ENCODE data around the gene ALOX5AP. TPM values are rescaled to one million over a fixed set of nuclear protein-coding genes. Genes with fewer than 3 reads are reported as not detected.

The ALOX5AP gene
- total and polyA plus RNA-seq, 9 of the 15 experiments (the other 6 are each of a cell fraction or from before 2014, with no cell fraction given) = 0.31 TPM; not detected in 8

GRCh38 chr13:30748717-30749116 is 13.4 kb downstream of the ALOX5AP start (continued):
- TF ChIP-seq AFF1 (IDR thresholded peaks at IDR 0.05; ENCODE audit: low read depth in 1 of 2, partially characterized antibody in 2 of 2) = no peak
- TF ChIP-seq CBX3 (IDR thresholded peaks at IDR 0.05; ENCODE audit: borderline replicate concordance in 1 of 2, low read length in 2 of 2) = no peak
- TF ChIP-seq FOXP4 (CRISPR knock-in tag; IDR thresholded peaks at IDR 0.05; ENCODE audit: borderline replicate concordance) = no peak
- no peak for TF ChIP-seq TEAD1 (CRISPR knock-in tag; IDR thresholded peaks at IDR 0.05)
- TF ChIP-seq ETV6 (IDR thresholded peaks at IDR 0.05; ENCODE audit: borderline replicate concordance in 1 of 2, low read depth in 2 of 2, low read length in 1 of 2) = no peak
- TF ChIP-seq ETV6 (CRISPR knock-in tag; IDR thresholded peaks at IDR 0.05; ENCODE audit: borderline replicate concordance) = no peak
- TF ChIP-seq MIER1 (IDR thresholded peaks at IDR 0.05; ENCODE audit: low read depth) = no peak
- no peak for TF ChIP-seq MYNN (IDR thresholded peaks at IDR 0.05)
- TF ChIP-seq MYNN (CRISPR knock-in tag; IDR thresholded peaks at IDR 0.05) = no peak

Data from K562 (cell line).